Neuronal stem cell (in vitro differentiated cells): ENCODE measurements around the gene CASK.

ENCODE experiments used
- DNase-seq: peaks from one replicate; pipeline ENCODE4 v3.0.0-alpha.2; 2013; ENCODE audit warnings: low spot score
- H2AFZ ChIP-seq: one replicate; pipeline ENCODE4 v1.6.1; 2013; ENCODE audit warnings: mild to moderate bottlenecking, low read length, inconsistent platforms
- H2AK5ac ChIP-seq: 2 replicates; pipeline ENCODE4 v1.6.1; 2013; ENCODE audit warnings: low read depth, mild to moderate bottlenecking, inconsistent platforms, low read length, moderate library complexity, mixed read lengths
- H2BK120ac ChIP-seq: 2 replicates; pipeline ENCODE4 v1.6.1; 2013; ENCODE audit warnings: low read depth, mild to moderate bottlenecking, inconsistent platforms, low read length, moderate library complexity, mixed read lengths
- H2BK12ac ChIP-seq: one replicate; pipeline ENCODE4 v1.6.1; 2013; ENCODE audit warnings: low read length, inconsistent platforms
- H2BK15ac ChIP-seq: 2 replicates; pipeline ENCODE4 v1.6.1; 2013; ENCODE audit warnings: mild to moderate bottlenecking, low read length, inconsistent platforms, mixed read lengths
- H2BK5ac ChIP-seq: one replicate; pipeline ENCODE4 v1.6.1; 2013; ENCODE audit warnings: inconsistent platforms, mild to moderate bottlenecking, low read length, moderate library complexity
- H3K14ac ChIP-seq: one replicate; pipeline ENCODE4 v1.6.1; 2013; ENCODE audit warnings: low read length, inconsistent platforms
- H3K18ac ChIP-seq: 2 replicates; pipeline ENCODE4 v1.6.1; 2013; ENCODE audit warnings: low read length, inconsistent platforms
- H3K23ac ChIP-seq: 2 replicates; pipeline ENCODE4 v1.6.1; 2013; ENCODE audit warnings: low read depth, mild to moderate bottlenecking, mixed read lengths, low read length, inconsistent platforms; ENCODE audit not compliant: poor library complexity
- H3K27ac ChIP-seq: replicated peaks from 3 replicates; pipeline ENCODE4 v1.5.1; 2013; ENCODE audit warnings: low read length, inconsistent platforms
- H3K27me3 ChIP-seq, 3 experiments: 2 replicates each; pipeline ENCODE4 v1.6.1; 2013; ENCODE audit warnings: low read length in 3 of 3, mild to moderate bottlenecking in 2 of 3, inconsistent platforms in 1 of 3, low read depth in 1 of 3, mixed read lengths in 1 of 3, moderate library complexity in 1 of 3; ENCODE audit not compliant: control insufficient read depth in 3 of 3, insufficient read depth in 3 of 3
- H3K36me3 ChIP-seq, 2 donors: replicated peaks in 1 of 2; 2 replicates each; pipeline ENCODE4 v1.6.1; 2013; ENCODE audit warnings: low read length in 2 of 2; ENCODE audit not compliant: control insufficient read depth in 2 of 2, insufficient read depth in 2 of 2
- H3K4ac ChIP-seq: 2 replicates; pipeline ENCODE4 v1.6.1; 2013; ENCODE audit warnings: inconsistent platforms, mild to moderate bottlenecking, low read length, moderate library complexity
- H3K4me1 ChIP-seq, 2 donors: 1 replicate in 1 of 2; 2 replicates in 1 of 2; pipeline ENCODE4 v1.6.1; 2013; ENCODE audit warnings: low read length in 2 of 2, low read depth in 1 of 2; ENCODE audit not compliant: control insufficient read depth in 2 of 2, insufficient read depth in 1 of 2
- H3K4me2 ChIP-seq: one replicate; pipeline ENCODE4 v1.6.1; 2013; ENCODE audit warnings: mild to moderate bottlenecking, low read length, inconsistent platforms; ENCODE audit not compliant: insufficient read depth, poor library complexity, severe bottlenecking
- H3K4me3 ChIP-seq, 2 donors: 2 replicates each; pipeline ENCODE4 v1.5.1; 2013; ENCODE audit warnings: low read length in 2 of 2, mild to moderate bottlenecking in 2 of 2, inconsistent platforms in 1 of 2, moderate library complexity in 1 of 2
- H3K79me1 ChIP-seq: one replicate; pipeline ENCODE4 v1.6.1; 2013; ENCODE audit warnings: low read depth, mild to moderate bottlenecking, inconsistent platforms, low read length, moderate library complexity
- H3K9ac ChIP-seq: one replicate; pipeline ENCODE4 v1.6.1; 2013; ENCODE audit warnings: mild to moderate bottlenecking, low read depth, low read length, inconsistent platforms; ENCODE audit not compliant: poor library complexity
- H3K9me3 ChIP-seq, 2 donors: replicated peaks in 1 of 2; 2 replicates each; pipeline versions ENCODE3 to v1.6.1; 2013; ENCODE audit warnings: low read length in 2 of 2, mild to moderate bottlenecking in 2 of 2, inconsistent platforms in 1 of 2, low read depth in 1 of 2, mixed read lengths in 1 of 2, moderate library complexity in 1 of 2; ENCODE audit not compliant: control insufficient read depth in 2 of 2, insufficient read depth in 1 of 2
- H4K8ac ChIP-seq: one replicate; pipeline ENCODE4 v1.6.1; 2013; ENCODE audit warnings: low read depth, mild to moderate bottlenecking, inconsistent platforms, low read length, moderate library complexity
- H4K91ac ChIP-seq: one replicate; pipeline ENCODE4 v1.6.1; 2013; ENCODE audit warnings: low read length, low read depth, mild to moderate bottlenecking, inconsistent platforms; ENCODE audit not compliant: poor library complexity
- WGBS, 2 donors: extraction: QIAGEN DNeasy Blood & Tissue Kit; methylation state at CpG; one replicate each; pipeline ENCODE4 v1.1.7; 2013; ENCODE audit warnings: missing lambda C conversion rate in 2 of 2, mixed read lengths in 1 of 2; ENCODE audit not compliant: insufficient read length in 2 of 2, insufficient replicate concordance in 1 of 2; ENCODE audit errors: extremely low coverage in 2 of 2; 5-methylcytosine and 5-hydroxymethylcytosine counted together

Gene CASK

GRCh38 chrX:41703574-41704029, 219.8 kb downstream of the CASK start:
- H3K4me3 ChIP-seq, result no peak overlapping the region
- no peaks in the 10 kb centered on the region for H3K4me1 ChIP-seq
- no peaks in the 10 kb centered on the region for H3K27me3 ChIP-seq
- H3K9ac ChIP-seq, result no peak overlapping the region
- no peak overlapping the region for H4K91ac ChIP-seq
- no peak overlapping the region for H3K4ac ChIP-seq
- H2AFZ ChIP-seq, result no peak overlapping the region
- H3K9me3 ChIP-seq, result no peaks in the 10 kb centered on the region
- H2AK5ac ChIP-seq, result no peak overlapping the region
- H2BK12ac ChIP-seq, result no peak overlapping the region
- no peak overlapping the region for H3K18ac ChIP-seq
- no peak overlapping the region for H2BK15ac ChIP-seq
- no peak overlapping the region for H3K14ac ChIP-seq
- H2BK120ac ChIP-seq, result no peak overlapping the region
- no peak overlapping the region for H3K23ac ChIP-seq
- no peaks in the 10 kb centered on the region for H3K36me3 ChIP-seq
- no peak for DNase-seq
- H2BK5ac ChIP-seq, result no peak overlapping the region
- no peak overlapping the region for H3K4me2 ChIP-seq
- H3K27ac ChIP-seq, result no peak overlapping the region
- H4K8ac ChIP-seq, result no peak overlapping the region
- no peaks in the 10 kb centered on the region for H3K79me1 ChIP-seq

DNA sequence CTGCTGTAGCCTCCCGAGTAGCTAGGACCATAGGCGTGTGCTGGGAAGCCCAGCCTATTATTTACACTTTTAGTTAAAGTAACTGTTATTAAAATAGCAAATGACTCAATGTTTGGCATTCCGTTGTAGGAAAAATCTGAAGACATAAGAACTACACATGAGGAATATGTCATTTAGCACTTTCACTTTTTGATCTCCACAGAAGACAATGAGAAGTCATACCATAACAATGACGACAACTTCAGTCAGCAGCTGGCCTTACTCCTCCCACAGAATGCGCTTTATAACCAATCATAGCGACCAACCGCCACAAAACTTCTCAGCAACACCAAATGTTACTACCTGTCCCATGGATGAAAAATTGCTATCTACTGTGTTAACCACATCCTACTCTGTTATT, 227.9 kb downstream of the CASK start:
- Histone ChIP-seq H3K4me3 (no peak overlapping the region), H2AFZ (no peak overlapping the region), H4K91ac (no peak overlapping the region), H3K27me3 (no peaks in the 10 kb centered on the region), H2BK12ac (no peak overlapping the region), H3K14ac (no peak overlapping the region), H3K18ac (no peak overlapping the region), H4K8ac (no peak overlapping the region), H2BK15ac (no peak overlapping the region), H3K23ac (no peak overlapping the region), H2BK120ac (no peak overlapping the region), H3K79me1 (no peaks in the 10 kb centered on the region), H3K4me2 (no peak overlapping the region), H3K4me1 (no peaks in the 10 kb centered on the region), H3K9ac (no peak overlapping the region), H3K36me3 (no peaks in the 10 kb centered on the region), H3K27ac (no peak overlapping the region), H3K9me3 (no peaks in the 10 kb centered on the region), H3K4ac (no peak overlapping the region), H2BK5ac (no peak overlapping the region), H2AK5ac (no peak overlapping the region)
- no CpG with 5 or more reads among the region's 7 CpGs for WGBS, 2 donors
- no peak for DNase-seq

DNA sequence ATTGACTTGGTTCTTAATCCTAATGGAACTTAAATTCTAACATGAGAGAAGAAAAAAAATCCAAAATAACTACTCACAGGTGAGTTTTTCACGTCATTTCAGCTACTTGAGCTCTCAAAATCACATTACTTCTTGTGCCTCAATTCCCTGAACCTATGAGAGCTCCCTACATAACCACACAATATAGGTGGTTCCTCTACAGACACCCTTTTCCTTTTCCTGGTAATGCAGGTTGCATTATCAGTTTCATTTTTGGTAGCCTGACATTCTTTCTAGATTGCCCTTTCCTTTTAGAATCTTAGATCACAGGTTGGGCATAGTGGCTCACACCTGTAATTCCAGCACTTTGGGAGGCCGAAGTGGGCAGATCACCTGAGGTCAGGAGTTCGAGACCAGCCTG, 230.3 kb downstream of the CASK start:
- WGBS, 2 donors, result no CpG with 5 or more reads among the region's 3 CpGs
- Histone ChIP-seq H3K4ac (no peak overlapping the region), H2BK120ac (no peak overlapping the region), H3K14ac (no peak overlapping the region), H3K79me1 (no peaks in the 10 kb centered on the region), H3K18ac (no peak overlapping the region), H2AFZ (no peak overlapping the region), H2BK5ac (no peak overlapping the region), H2BK12ac (no peak overlapping the region), H3K27ac (no peak overlapping the region), H3K27me3 (no peaks in the 10 kb centered on the region), H4K8ac (no peak overlapping the region), H2BK15ac (no peak overlapping the region), H3K36me3 (no peaks in the 10 kb centered on the region), H3K9me3 (no peaks in the 10 kb centered on the region), H3K4me1 (no peaks in the 10 kb centered on the region), H3K9ac (no peak overlapping the region), H3K4me2 (no peak overlapping the region), H3K4me3 (no peak overlapping the region), H3K23ac (no peak overlapping the region), H2AK5ac (no peak overlapping the region), H4K91ac (no peak overlapping the region)
- no peak for DNase-seq

DNA sequence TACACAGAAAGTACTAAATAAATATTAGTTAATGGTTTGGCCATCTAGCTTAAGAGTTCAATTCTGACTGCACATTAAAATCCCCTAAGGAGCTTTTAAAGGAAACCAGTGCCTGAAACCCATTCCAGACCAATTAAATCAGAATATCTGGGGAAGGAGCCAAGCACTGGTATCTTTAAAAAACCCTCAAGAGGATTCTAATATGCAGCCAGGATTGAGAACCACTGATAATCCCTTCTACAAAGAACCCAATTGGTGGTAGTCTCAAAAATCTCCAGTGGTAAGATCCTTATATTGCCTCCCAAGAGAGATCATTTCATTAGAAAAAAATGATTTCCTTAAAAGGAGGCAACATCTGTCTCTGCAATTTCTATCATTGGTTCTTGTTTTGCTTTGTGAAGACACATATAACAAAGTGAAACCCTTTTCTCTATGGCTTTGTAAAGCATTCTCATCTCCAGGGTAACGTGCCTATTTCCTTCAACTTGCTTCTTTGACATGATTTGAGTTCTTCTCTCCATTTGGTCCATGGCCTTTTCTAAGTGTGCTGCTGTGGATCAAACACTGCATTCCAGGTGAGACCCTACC, 231.1 kb downstream of the CASK start:
- Histone ChIP-seq H2BK15ac (no peak overlapping the region), H4K8ac (no peak overlapping the region), H3K9ac (no peak overlapping the region), H2BK12ac (no peak overlapping the region), H2BK120ac (no peak overlapping the region), H3K18ac (no peak overlapping the region), H3K27me3 (no peaks in the 10 kb centered on the region), H3K4me2 (no peak overlapping the region), H3K4me3 (no peak overlapping the region), H3K14ac (no peak overlapping the region), H3K79me1 (no peaks in the 10 kb centered on the region), H3K4me1 (no peaks in the 10 kb centered on the region), H2BK5ac (no peak overlapping the region), H2AK5ac (no peak overlapping the region), H3K4ac (no peak overlapping the region), H3K36me3 (no peaks in the 10 kb centered on the region), H4K91ac (no peak overlapping the region), H3K9me3 (no peaks in the 10 kb centered on the region), H3K23ac (no peak overlapping the region), H2AFZ (no peak overlapping the region), H3K27ac (no peak overlapping the region)
- no peak for DNase-seq
- WGBS, 2 donors, result no CpG with 5 or more reads among the region's 1 CpG
